Fibroblast of skin of left biceps (primary cell): ENCODE results near the gene ERVW-1.
"Not testable (repeated sequence)": the region's sequence is repeated elsewhere in the genome, so short reads cannot be mapped to it uniquely, and the experiment has no call there.

ENCODE experiments used
- DNase-seq, 2 experiments: peaks; one replicate each; pipeline ENCODE4 v3.0.0-alpha.2; 2013; ENCODE audit warnings: low read depth in 2 of 2

ERVW-1 gene

GRCh38 chr7:92473989-92474388 lies 3.8 kb downstream of the ERVW-1 start:
- DNase-seq: not testable (repeated sequence)

GRCh38 chr7:92468589-92468988 lies 9.2 kb downstream of the ERVW-1 start:
- DNase-seq: not testable (repeated sequence)

- no peak for DNase-seq
Observed at GRCh38 chr7:92466682-92467081, 11.1 kb downstream of the ERVW-1 start.

GRCh38 chr7:92464515-92464914 lies 13.2 kb downstream of the ERVW-1 start:
- DNase-seq: no peak

GRCh38 chr7:92462560-92462959 lies 15.2 kb downstream of the ERVW-1 start:
- no peak for DNase-seq

- no peak for DNase-seq
Observed at GRCh38 chr7:92461027-92462003, 16.4 kb downstream of the ERVW-1 start.

- DNase-seq: no peak
Observed at GRCh38 chr7:92460510-92460909, 17.2 kb downstream of the ERVW-1 start.

- DNase-seq: no peak
Observed at GRCh38 chr7:92460109-92460508, 17.6 kb downstream of the ERVW-1 start.

- no peak for DNase-seq
Observed at GRCh38 chr7:92456236-92456635, 21.5 kb downstream of the ERVW-1 start.

GRCh38 chr7:92451645-92452044 lies 26.1 kb downstream of the ERVW-1 start:
- DNase-seq: no peak

GRCh38 chr7:92448205-92448747 lies 29.5 kb downstream of the ERVW-1 start:
- DNase-seq: no peak

- DNase-seq: peak; percentile 67 to 71
Observed at GRCh38 chr7:92447345-92448204, 30.2 kb downstream of the ERVW-1 start, which contains the start of gene GATAD1. Gene GATAD1, plus strand, starts transcription at chr7:92447482. Its CDS starts 248 bp downstream, at chr7:92447730.

- DNase-seq: no peak
Observed at GRCh38 chr7:92446869-92447344, 30.8 kb downstream of the ERVW-1 start.

GRCh38 chr7:92442720-92443119 lies 35.0 kb downstream of the ERVW-1 start:
- DNase-seq: not testable (repeated sequence)

GRCh38 chr7:92437956-92438491 lies 39.7 kb downstream of the ERVW-1 start:
- no peak for DNase-seq

- no peak for DNase-seq
Observed at GRCh38 chr7:92436612-92437445, 40.9 kb downstream of the ERVW-1 start.

GRCh38 chr7:92435542-92435941 lies 42.2 kb downstream of the ERVW-1 start:
- DNase-seq: no peak

GRCh38 chr7:92433019-92433418 lies 44.7 kb downstream of the ERVW-1 start:
- DNase-seq: no peak

GRCh38 chr7:92432299-92432946 lies 45.3 kb downstream of the ERVW-1 start:
- no peak for DNase-seq

GRCh38 chr7:92427193-92427592 lies 50.6 kb downstream of the ERVW-1 start:
- DNase-seq: no peak
